ENCODE results near the gene TCF25. TPM values are rescaled to one million over a fixed set of nuclear protein-coding genes. Genes with fewer than 3 reads are reported as not detected.

The TCF25 gene
- total and polyA plus RNA-seq, 2 experiments from 2014 or later, result 95.4 to 143 TPM

DNA sequence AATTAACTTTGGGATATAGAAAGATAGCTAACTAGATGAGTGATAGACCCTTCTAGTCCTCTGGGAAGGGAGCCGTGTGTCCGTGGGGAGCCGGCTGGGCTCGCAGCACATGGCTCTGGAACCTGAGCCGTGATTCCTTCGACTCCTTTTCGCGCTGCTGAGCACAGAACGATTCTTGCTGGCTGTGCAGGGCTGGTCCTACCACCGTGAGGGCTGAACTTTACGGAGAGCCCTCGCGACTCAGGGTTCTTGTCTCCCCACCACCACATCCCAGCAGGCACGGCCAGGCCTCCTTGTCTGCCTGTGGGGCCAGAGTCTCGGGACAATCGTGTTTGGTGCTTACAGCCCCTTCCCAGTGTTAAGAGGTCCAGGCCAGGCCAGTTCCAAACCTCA, 13.8 kb upstream of the TCF25 start:
- H3K4me3 Mint-ChIP-seq, result no peak overlapping the region
- H3K9me2 ChIP-seq (ENCODE audit: insufficient read depth), result no peaks in the 10 kb centered on the region
- DNase-seq (ENCODE audit: low spot score) (no peak), ATAC-seq (no peak)
- peaks cover 6% of the 10 kb centered on the region for H4K20me1 ChIP-seq (replicated peaks; ENCODE audit: insufficient read depth)
- H3K4me1 ChIP-seq (ENCODE audit: insufficient read depth), result no peaks in the 10 kb centered on the region
- H3K36me3 ChIP-seq (ENCODE audit: insufficient read depth), result no peaks in the 10 kb centered on the region
- peaks cover 1% of the 10 kb centered on the region for H3K27me3 Mint-ChIP-seq (ENCODE audit: insufficient read depth, low read depth, poor library complexity)
- H3K27me3 ChIP-seq (ENCODE audit: insufficient read depth), result no peaks in the 10 kb centered on the region
- H3F3A ChIP-seq (replicated peaks; ENCODE audit: low read depth), result peaks cover 8% of the 10 kb centered on the region; the same call in 1 of the 2 replicates
- no peak overlapping the region for H3K4me3 ChIP-seq
- TF ChIP-seq, protein P1, sequence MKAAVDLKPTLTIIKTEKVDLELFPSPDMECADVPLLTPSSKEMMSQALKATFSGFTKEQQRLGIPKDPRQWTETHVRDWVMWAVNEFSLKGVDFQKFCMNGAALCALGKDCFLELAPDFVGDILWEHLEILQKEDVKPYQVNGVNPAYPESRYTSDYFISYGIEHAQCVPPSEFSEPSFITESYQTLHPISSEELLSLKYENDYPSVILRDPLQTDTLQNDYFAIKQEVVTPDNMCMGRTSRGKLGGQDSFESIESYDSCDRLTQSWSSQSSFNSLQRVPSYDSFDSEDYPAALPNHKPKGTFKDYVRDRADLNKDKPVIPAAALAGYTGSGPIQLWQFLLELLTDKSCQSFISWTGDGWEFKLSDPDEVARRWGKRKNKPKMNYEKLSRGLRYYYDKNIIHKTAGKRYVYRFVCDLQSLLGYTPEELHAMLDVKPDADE (IDR thresholded peaks at IDR 0.05), result no peak
- TF ChIP-seq EZH2phosphoT487 (IDR thresholded peaks at IDR 0.05; ENCODE audit: unreplicated experiment) (no peak), JUNB (IDR thresholded peaks at IDR 0.05; ENCODE audit: unreplicated experiment) (no peak), CREB1 (CRISPR knock-in tag; IDR thresholded peaks at IDR 0.05; ENCODE audit: low read depth) (no peak), POLR2AphosphoS5 (IDR thresholded peaks at IDR 0.05; ENCODE audit: low read depth) (no peak), ZNF114 (CRISPR knock-in tag; IDR thresholded peaks at IDR 0.05) (no peak), ZNF331 (CRISPR knock-in tag; IDR thresholded peaks at IDR 0.05; ENCODE audit: low read depth) (no peak), NANOG (IDR thresholded peaks at IDR 0.05; ENCODE audit: borderline replicate concordance) (no peak), EZH2 (IDR thresholded peaks at IDR 0.05; ENCODE audit: low read depth, unreplicated experiment) (no peak), STAT1 (IDR thresholded peaks at IDR 0.05; ENCODE audit: unreplicated experiment) (no peak)
- TF ChIP-seq, protein P2, sequence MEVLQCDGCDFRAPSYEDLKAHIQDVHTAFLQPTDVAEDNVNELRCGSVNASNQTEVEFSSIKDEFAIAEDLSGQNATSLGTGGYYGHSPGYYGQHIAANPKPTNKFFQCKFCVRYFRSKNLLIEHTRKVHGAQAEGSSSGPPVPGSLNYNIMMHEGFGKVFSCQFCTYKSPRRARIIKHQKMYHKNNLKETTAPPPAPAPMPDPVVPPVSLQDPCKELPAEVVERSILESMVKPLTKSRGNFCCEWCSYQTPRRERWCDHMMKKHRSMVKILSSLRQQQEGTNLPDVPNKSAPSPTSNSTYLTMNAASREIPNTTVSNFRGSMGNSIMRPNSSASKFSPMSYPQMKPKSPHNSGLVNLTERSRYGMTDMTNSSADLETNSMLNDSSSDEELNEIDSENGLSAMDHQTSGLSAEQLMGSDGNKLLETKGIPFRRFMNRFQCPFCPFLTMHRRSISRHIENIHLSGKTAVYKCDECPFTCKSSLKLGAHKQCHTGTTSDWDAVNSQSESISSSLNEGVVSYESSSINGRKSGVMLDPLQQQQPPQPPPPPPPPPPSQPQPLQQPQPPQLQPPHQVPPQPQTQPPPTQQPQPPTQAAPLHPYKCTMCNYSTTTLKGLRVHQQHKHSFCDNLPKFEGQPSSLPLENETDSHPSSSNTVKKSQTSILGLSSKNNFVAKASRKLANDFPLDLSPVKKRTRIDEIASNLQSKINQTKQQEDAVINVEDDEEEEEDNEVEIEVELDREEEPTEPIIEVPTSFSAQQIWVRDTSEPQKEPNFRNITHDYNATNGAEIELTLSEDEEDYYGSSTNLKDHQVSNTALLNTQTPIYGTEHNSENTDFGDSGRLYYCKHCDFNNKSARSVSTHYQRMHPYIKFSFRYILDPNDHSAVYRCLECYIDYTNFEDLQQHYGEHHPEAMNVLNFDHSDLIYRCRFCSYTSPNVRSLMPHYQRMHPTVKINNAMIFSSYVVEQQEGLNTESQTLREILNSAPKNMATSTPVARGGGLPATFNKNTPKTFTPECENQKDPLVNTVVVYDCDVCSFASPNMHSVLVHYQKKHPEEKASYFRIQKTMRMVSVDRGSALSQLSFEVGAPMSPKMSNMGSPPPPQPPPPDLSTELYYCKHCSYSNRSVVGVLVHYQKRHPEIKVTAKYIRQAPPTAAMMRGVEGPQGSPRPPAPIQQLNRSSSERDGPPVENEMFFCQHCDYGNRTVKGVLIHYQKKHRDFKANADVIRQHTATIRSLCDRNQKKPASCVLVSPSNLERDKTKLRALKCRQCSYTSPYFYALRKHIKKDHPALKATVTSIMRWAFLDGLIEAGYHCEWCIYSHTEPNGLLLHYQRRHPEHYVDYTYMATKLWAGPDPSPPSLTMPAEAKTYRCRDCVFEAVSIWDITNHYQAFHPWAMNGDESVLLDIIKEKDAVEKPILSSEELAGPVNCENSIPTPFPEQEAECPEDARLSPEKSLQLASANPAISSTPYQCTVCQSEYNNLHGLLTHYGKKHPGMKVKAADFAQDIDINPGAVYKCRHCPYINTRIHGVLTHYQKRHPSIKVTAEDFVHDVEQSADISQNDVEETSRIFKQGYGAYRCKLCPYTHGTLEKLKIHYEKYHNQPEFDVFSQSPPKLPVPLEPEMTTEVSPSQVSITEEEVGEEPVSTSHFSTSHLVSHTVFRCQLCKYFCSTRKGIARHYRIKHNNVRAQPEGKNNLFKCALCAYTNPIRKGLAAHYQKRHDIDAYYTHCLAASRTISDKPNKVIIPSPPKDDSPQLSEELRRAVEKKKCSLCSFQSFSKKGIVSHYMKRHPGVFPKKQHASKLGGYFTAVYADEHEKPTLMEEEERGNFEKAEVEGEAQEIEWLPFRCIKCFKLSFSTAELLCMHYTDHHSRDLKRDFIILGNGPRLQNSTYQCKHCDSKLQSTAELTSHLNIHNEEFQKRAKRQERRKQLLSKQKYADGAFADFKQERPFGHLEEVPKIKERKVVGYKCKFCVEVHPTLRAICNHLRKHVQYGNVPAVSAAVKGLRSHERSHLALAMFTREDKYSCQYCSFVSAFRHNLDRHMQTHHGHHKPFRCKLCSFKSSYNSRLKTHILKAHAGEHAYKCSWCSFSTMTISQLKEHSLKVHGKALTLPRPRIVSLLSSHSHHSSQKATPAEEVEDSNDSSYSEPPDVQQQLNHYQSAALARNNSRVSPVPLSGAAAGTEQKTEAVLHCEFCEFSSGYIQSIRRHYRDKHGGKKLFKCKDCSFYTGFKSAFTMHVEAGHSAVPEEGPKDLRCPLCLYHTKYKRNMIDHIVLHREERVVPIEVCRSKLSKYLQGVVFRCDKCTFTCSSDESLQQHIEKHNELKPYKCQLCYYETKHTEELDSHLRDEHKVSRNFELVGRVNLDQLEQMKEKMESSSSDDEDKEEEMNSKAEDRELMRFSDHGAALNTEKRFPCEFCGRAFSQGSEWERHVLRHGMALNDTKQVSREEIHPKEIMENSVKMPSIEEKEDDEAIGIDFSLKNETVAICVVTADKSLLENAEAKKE (CRISPR knock-in tag; IDR thresholded peaks at IDR 0.05), result no peak
- TF ChIP-seq, protein P3, sequence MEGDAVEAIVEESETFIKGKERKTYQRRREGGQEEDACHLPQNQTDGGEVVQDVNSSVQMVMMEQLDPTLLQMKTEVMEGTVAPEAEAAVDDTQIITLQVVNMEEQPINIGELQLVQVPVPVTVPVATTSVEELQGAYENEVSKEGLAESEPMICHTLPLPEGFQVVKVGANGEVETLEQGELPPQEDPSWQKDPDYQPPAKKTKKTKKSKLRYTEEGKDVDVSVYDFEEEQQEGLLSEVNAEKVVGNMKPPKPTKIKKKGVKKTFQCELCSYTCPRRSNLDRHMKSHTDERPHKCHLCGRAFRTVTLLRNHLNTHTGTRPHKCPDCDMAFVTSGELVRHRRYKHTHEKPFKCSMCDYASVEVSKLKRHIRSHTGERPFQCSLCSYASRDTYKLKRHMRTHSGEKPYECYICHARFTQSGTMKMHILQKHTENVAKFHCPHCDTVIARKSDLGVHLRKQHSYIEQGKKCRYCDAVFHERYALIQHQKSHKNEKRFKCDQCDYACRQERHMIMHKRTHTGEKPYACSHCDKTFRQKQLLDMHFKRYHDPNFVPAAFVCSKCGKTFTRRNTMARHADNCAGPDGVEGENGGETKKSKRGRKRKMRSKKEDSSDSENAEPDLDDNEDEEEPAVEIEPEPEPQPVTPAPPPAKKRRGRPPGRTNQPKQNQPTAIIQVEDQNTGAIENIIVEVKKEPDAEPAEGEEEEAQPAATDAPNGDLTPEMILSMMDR (conservative IDR thresholded peaks at IDR 0.05; ENCODE audit: low read depth in 2 of 2), result no peak
- TF ChIP-seq, protein P4, sequence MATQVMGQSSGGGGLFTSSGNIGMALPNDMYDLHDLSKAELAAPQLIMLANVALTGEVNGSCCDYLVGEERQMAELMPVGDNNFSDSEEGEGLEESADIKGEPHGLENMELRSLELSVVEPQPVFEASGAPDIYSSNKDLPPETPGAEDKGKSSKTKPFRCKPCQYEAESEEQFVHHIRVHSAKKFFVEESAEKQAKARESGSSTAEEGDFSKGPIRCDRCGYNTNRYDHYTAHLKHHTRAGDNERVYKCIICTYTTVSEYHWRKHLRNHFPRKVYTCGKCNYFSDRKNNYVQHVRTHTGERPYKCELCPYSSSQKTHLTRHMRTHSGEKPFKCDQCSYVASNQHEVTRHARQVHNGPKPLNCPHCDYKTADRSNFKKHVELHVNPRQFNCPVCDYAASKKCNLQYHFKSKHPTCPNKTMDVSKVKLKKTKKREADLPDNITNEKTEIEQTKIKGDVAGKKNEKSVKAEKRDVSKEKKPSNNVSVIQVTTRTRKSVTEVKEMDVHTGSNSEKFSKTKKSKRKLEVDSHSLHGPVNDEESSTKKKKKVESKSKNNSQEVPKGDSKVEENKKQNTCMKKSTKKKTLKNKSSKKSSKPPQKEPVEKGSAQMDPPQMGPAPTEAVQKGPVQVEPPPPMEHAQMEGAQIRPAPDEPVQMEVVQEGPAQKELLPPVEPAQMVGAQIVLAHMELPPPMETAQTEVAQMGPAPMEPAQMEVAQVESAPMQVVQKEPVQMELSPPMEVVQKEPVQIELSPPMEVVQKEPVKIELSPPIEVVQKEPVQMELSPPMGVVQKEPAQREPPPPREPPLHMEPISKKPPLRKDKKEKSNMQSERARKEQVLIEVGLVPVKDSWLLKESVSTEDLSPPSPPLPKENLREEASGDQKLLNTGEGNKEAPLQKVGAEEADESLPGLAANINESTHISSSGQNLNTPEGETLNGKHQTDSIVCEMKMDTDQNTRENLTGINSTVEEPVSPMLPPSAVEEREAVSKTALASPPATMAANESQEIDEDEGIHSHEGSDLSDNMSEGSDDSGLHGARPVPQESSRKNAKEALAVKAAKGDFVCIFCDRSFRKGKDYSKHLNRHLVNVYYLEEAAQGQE (IDR thresholded peaks at IDR 0.05; ENCODE audit: unreplicated experiment), result no peak
- H3K27ac ChIP-seq (ENCODE audit: low read depth), result no peak overlapping the region
- no peaks in the 10 kb centered on the region; the same call in 2 of the 3 replicates for H3K9me3 Mint-ChIP-seq
- no peak overlapping the region for H3K4me2 ChIP-seq
- H3K4me1 Mint-ChIP-seq, result no peaks in the 10 kb centered on the region
- no peak overlapping the region for H3K27ac Mint-ChIP-seq
- H3K36me3 Mint-ChIP-seq (ENCODE audit: low read depth), result peaks cover 9% of the 10 kb centered on the region; the same call in 2 of the 3 replicates
- H3K79me2 ChIP-seq (replicated peaks; ENCODE audit: insufficient read depth), result no peaks in the 10 kb centered on the region
- H2AFZ ChIP-seq, result no peak overlapping the region

Data from GM23338 (cell line).